IPS-18c (cell line): ENCODE results near the gene RNASEH1.
A peak's percentile ranks its signal among the peaks of the same experiment; 100 is the strongest.
"Not testable (repeated sequence)": the region's sequence is repeated elsewhere in the genome, so short reads cannot be mapped to it uniquely, and the experiment has no call there.

Experiments used
- H3K4me3 ChIP-seq: 2 replicates; pipeline ENCODE4 v1.7.0; 2013; ENCODE audit warnings: low read depth, mild to moderate bottlenecking, low read length, moderate library complexity; ENCODE audit not compliant: insufficient read depth
- H3K9me3 ChIP-seq: one replicate; pipeline ENCODE4 v1.6.1; 2013; ENCODE audit warnings: mild to moderate bottlenecking, low read length, moderate library complexity; ENCODE audit not compliant: control insufficient read depth, insufficient read depth

The RNASEH1 gene

DNA sequence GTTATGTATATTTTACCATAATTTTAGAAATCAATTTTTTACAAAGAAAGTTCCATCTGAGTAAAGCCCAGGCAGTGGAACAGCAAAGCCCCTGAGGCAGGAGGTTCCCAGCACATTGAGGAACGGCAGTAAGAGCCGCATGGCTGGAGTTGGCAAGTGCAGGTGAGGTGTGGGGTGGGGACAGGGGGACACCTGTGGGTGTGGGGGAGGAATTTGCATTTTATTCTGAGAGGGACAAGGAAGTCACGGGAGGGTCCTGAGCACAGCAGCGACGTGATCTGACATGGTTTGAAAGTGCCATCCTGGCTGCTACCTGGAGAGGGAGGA lies 22.7 kb downstream of the RNASEH1 start:
- Histone ChIP-seq H3K4me3 (no peak overlapping the region), H3K9me3 (no peaks in the 10 kb centered on the region)

DNA sequence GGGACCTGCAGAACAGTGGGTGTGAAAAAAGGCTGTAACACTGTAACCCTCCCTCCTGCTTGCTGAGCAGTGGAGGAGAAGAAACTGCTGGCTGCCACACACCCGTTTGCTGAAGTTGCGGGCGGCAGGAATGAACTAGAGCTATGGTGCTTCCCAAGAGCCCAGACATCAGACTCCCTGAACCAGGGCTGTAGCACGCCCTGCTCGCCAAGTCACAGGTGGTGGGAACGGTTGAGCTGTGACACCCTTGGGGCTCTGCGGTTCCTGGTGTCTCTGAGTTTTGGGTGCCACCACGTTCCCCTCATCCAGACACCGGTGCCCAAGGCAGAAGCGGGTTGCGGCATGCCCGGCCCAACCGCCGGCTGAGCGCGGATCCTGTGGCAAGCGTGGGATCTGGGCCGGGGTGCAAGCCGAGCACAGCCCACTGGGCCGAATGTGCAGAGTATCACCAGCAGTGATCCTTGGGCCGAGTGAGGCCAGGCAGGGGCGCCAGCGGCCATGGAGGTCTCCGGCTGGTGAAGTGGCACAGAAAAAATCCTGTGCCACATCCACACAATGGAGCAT lies 23.8 kb downstream of the RNASEH1 start:
- H3K9me3 ChIP-seq = no peaks in the 10 kb centered on the region
- H3K4me3 ChIP-seq = no peak overlapping the region; the same call in 1 of the 2 replicates

DNA sequence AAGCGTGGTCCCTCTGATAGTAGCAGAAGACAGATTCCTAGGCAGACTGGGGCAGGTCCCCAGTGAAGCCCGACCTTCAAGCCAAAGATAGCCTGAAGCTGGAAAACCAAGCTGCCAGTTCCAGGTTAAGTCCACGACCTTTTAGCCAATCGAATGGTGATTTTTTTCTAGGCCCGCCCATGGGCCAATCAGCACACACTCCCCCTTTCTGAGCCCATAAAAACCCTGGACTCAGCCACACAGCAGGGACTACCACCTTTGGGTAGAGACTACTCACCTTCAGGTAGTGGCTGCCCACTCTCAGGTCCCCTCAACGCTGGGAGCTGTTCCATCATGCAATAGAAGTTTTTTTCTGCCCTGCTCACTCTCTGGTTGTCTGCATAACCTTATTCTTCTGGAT lies 24.3 kb downstream of the RNASEH1 start:
- Histone ChIP-seq H3K4me3 (no peak overlapping the region), H3K9me3 (no peaks in the 10 kb centered on the region)

DNA sequence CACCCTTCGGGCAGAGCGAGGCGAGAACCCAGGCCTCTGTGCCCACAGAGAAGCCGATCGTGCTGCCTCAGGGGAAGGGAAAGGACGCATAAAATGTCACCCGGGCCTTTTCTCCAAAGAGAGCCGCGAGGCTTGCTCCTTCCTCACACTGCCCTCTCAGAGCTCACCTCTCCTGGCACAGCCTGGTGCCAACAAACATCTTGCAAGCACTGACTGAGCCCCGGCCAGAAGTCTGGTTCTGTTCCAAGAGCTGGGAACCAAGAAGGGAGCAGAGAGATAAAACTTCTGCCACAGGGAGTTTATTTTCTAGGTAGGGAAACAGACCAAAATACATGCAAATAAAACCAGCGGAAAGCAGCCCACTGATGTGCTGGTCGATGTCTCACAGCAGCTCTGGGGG lies 25.2 kb downstream of the RNASEH1 start:
- H3K4me3 ChIP-seq = no peak overlapping the region
- no peaks in the 10 kb centered on the region for H3K9me3 ChIP-seq

DNA sequence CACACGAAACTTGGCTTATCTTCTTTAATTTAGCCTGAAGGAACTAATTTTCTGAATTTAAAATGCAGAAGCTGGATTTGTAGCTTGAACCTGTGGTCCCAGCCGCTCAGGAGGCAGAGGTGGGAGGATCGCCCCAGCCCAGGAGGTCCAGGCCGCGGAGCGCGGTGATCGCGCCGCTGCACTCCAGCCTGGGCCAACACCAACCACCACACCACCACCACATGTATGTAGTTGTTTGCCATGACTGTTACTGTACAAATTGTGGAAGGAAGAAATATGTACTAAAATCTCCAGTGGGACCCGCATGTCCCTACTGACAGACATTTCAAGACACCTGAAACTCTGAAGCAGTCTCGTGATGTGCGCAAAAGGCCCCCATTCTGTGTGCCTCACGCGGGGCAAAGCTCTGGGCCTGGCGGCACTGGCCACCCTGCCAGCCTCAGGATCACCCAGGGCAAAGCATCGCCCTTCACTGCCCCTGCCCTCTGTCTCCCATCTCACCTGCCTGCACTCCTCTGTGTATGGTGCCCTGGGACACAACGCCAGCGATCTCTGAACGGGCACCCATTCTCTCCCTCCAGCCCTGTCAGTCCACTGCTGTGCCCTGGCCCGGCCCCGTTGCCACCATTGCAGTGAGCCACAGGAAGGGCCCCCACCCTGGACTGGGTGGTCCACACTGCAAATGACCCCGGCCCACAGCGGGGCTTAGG lies 28.7 kb downstream of the RNASEH1 start:
- Histone ChIP-seq H3K9me3 (no peaks in the 10 kb centered on the region), H3K4me3 (no peak overlapping the region)

DNA sequence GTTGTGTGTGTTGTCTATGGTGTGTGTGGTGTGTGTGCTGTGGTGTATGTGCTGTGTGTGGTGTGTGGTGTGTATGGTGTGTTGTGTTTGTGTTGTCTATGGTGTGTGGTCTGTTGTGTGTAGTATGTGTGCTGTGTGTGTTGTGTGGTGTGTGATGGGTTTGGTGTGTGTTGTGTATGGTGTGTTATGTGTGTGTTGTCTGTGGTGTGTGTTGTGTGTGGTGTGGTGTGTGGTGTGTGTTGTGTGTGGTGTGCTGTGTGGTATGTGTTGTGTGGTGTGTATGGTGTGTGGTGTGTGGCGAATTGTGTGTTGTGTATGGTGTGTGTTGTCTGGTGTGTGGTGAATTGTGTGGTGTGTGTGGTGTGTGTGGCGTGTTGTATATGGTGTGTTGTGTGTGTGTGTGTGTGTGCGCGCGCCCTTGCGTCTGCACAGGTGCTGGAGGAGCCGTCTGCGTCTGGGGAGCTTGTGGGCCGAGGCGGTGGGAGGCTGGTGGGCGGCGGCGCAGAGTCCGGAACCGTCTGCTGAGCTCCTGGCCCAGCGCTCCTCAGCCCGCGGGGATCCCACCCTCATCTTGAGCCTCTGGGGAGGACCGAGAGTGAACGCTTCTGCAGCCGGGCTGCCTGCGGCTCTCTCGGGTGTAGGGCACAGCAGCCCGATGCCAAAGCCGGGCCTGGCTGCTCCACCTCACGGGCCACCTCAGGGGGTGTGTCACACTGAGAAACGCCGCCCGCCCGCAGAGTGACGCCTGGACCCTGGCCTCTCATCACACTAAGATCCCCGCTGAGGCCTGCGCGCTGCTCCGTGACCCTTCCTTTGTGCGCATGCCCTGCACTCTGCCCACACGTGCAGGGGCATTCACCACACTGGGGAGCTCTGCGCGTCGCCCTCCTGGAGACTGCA lies 30.0 kb downstream of the RNASEH1 start:
- Histone ChIP-seq H3K4me3 (no peak overlapping the region), H3K9me3 (no peaks in the 10 kb centered on the region)

DNA sequence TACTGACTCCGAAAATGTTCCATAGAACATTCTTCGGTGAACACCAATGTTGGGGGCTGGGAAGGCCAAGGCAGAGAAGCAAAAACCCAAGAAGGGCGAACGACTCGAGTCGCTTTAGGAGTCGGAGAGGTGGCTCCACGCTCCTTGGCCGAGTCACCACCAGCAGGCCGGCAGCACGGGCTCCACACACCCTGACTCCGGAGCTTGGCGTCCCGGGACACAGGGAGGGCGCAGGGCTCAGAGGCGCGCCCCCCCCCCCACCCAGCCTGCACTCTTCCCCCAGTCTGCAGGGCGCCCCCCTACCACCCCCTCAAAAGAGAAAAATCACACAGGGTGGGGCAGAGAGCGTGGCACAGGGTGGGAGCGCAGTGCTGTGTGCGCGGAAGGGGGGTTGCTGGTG lies 31.3 kb downstream of the RNASEH1 start:
- no peaks in the 10 kb centered on the region for H3K9me3 ChIP-seq
- H3K4me3 ChIP-seq = no peak overlapping the region

DNA sequence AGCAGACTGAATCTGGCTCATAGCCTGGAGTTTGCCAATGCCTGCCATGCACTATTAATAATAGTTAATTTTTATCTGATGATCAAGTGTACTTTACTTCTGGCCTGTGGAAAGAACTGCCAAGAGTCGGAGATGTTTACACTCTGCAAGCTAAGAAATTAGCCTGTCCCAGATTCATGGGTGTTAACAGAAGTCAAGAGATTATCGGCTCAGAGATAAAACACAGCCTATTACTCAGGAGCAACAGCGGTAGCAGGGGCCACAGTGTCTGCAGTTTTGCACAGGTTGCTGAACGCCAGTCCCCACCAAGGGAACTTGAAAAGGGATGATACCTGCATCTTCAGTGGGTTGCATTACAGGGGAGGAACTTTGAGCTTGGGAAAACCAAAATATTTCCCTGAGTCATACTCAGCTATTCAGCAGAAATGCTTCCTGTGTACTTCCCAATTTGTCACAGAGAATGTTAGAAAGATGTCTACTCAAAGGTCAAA lies 34.5 kb downstream of the RNASEH1 start:
- Histone ChIP-seq H3K4me3 (no peak overlapping the region), H3K9me3 (no peaks in the 10 kb centered on the region)

DNA sequence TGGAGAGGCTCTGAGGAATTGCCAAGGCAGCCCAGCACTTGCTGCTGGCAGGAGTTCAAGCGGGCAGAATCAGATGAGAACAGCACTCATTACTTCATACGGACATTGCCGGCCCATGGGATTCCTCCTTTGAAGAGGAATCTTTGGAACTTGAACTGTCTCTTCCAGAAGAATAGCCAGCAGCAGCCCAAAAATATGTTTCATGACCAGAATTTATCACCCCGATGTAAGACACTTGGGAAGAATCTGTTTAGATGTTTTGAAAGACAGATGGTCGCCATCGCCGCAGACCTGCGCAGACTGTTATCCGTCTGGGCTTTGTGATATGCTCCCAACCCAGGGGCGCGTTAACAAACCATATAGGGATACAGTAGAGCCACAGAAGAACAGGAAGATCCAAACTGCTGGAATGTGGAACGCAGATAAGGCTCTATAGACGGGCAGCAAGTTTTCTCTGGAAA lies 35.1 kb downstream of the RNASEH1 start:
- no peak overlapping the region for H3K4me3 ChIP-seq
- H3K9me3 ChIP-seq = no peaks in the 10 kb centered on the region

DNA sequence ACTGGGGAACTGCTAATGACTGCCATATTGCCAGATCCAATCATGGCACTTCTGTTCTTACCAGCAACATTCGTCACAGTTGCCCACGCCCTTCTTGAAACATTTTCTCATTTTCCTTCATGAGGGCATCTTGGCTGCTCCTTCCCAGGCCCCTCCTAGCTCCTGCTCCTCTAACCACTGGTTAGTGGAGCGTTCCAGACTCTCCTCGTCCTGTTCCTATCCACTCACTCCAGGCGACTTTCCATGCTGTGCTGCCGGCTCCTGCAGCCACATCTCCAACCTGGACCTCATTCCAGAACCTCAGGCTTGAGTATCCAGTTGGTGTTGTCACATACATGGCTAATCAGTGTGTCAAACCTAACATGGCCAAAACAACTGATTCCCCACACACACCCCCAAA lies 37.5 kb downstream of the RNASEH1 start:
- peak overlapping the region; percentile 31; the same call in 1 of the 2 replicates for H3K4me3 ChIP-seq
- no peaks in the 10 kb centered on the region for H3K9me3 ChIP-seq

DNA sequence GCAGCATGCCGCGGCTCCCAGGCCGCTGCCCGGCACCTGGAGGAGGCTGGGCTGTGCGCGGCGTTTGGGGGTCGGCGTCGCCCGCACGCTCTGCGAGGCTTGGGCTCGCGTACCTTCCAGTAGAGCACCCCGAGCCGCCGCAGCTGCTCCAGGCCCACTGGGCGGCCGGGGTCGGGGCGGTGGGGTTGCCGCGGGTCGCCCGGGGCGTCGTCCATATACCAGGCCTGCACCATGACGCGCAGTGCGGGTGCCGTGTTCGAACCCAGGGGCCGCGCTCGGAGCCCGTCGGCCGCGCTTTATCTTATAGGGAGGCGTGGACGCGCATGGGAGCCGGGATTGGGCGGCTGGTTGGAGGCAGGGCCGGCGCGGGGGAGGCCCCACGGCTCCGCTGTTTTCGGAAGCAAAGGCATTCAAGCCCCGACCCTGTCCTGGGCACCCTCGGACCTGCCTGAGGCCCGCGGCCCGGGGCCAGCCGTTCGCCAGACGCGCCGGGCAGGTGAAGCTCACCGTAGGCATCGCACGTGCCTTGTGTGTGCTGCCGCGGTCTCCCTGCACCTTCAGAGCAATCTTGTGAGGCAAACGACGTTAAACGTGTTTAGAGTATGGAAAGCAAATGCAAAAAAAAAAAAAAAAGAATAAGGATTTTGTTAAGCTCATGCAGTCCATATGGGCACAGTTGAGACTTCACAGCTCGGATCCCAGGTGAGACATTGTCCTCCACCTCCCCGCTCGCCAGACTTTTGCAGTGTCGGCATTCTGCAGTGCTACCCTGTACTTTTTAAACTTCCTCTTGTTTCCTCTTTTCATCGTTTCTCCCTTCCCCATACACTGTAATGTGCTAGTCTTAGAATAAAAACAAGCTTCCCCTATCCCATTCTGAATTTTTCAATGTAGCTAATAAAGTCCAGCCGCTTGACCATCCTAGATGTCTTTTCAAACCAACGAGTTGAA lies 38.6 kb downstream of the RNASEH1 start, which contains the start of gene ADI1:
TSS of gene ADI1 (minus strand) at position 277 of the 951 bp plus-strand sequence. CDS start at position 233, 44 bp downstream.
- Histone ChIP-seq H3K9me3 (peaks cover 2% of the 10 kb centered on the region), H3K4me3 (peak within 1 kb of the TSS; percentile 74)

DNA sequence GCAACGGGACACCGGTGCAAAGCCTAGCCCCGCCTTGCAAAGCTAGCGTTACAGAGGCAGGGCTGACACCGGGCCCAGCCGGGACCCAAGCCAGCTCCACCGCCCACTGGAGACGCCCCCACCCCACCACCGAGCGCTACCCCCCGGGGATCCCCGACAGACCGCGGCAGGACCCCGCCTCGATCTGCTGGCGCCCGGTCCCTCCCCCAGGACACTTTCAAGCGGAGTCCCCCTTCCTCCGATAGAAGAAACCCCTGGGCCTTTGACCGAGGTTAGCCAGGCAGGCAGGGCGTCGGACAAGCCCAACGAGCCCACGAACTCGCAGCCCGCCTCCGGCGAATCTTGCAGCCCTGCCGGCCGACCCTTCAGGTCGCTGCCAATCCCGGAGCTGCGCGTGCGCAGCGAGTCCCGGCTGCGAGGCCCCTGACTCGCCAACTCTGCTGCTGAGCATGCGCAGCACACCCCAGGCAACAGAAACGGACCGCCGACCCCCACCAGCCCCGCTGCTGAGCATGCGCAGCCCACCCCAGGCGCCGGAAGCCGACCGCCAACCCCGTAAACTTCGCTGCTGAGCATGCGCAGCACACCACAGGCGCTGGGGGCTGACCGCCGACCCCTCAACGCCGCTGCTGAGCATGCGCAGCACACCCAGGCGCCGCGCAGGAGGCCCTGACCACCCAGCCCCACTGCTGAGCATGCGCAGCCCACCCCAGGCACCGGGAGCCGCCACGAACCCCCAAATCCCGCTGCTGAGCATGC lies 39.5 kb downstream of the RNASEH1 start:
- Histone ChIP-seq H3K9me3 (peaks cover 2% of the 10 kb centered on the region), H3K4me3 (peak overlapping the region; percentile 74)

DNA sequence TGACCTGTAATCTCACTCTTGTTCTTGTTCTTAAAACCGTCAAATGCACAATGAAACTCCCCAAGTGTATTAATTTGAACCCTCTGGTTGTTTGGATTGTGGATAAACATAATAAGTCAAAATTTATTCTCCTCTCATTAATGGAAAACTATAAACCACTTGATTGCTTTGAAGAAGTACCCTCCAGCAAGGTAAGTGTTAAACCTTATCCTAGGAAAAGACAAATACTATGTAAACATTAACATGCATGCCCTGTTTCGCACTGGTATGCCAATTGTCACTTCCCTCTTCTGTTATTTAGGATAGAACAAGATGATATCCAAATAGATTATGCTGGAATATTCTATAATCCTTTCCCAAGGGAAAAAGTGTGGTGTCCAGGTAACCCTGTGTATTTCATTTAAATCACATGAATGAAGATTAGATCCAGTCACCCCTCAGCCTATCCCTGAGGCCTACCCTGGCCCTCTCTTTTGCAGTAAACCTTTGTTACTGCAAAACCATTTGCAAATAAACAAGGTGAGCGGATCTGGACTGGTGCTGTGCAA lies 40.1 kb downstream of the RNASEH1 start:
- peak overlapping the region; percentile 74 for H3K4me3 ChIP-seq
- H3K9me3 ChIP-seq = peaks cover 2% of the 10 kb centered on the region

DNA sequence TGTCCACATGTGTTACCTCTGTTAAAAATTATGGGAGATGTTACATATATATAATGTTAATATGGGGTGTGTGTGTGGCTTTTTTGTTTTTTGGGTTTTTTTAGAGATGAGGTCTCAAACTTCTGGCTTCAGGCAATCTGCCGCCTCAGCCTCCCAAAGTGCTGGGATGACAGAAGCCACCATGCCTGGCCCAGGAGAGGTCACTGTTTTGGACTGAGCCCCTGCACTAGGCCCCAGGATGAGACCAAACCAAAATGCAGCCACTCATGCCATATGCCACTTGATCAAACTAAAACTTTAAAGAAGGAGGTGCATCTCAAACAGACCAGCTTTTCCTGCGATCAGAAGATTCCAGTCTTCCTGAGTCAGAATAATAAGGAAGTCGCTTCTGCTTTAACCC lies 41.3 kb downstream of the RNASEH1 start:
- peaks cover 2% of the 10 kb centered on the region for H3K9me3 ChIP-seq

DNA sequence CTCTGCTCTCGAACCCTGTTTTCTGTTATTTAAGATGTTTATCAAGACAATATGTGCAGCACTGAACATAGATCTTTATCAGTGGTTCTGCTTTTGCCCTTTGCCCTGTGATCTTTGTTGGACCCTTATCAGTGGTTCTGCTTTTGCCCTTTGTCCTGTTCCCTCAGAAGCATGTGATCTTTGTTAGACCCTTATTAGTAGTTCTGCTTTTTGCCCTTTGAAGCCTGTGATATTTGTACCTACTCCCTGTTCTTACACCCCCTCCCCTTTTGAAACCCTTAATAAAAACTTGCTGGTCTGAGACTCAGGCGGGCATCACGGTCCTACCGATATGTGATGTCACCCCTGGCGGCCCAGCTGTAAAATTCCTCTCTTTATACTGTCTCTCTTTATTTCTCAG lies 42.7 kb downstream of the RNASEH1 start:
- not testable (repeated sequence) for H3K9me3 ChIP-seq, H3K4me3 ChIP-seq

More for the DNA sequence above, 41.3 kb downstream of the RNASEH1 start:
- no peak overlapping the region for H3K4me3 ChIP-seq
